HG03095 (cell line): ENCODE measurements around the gene ABHD16A.
"Not testable (repeated sequence)": the region's sequence is repeated elsewhere in the genome, so short reads cannot be mapped to it uniquely, and the experiment has no call there.

ENCODE experiments used
- ATAC-seq: cut with Tn5 transposase; IDR thresholded peaks from one replicate; pipeline ENCODE4 v1.9.1; 2021; ENCODE audit warnings: moderate library complexity; ENCODE audit not compliant: unreplicated experiment

The ABHD16A gene

DNA sequence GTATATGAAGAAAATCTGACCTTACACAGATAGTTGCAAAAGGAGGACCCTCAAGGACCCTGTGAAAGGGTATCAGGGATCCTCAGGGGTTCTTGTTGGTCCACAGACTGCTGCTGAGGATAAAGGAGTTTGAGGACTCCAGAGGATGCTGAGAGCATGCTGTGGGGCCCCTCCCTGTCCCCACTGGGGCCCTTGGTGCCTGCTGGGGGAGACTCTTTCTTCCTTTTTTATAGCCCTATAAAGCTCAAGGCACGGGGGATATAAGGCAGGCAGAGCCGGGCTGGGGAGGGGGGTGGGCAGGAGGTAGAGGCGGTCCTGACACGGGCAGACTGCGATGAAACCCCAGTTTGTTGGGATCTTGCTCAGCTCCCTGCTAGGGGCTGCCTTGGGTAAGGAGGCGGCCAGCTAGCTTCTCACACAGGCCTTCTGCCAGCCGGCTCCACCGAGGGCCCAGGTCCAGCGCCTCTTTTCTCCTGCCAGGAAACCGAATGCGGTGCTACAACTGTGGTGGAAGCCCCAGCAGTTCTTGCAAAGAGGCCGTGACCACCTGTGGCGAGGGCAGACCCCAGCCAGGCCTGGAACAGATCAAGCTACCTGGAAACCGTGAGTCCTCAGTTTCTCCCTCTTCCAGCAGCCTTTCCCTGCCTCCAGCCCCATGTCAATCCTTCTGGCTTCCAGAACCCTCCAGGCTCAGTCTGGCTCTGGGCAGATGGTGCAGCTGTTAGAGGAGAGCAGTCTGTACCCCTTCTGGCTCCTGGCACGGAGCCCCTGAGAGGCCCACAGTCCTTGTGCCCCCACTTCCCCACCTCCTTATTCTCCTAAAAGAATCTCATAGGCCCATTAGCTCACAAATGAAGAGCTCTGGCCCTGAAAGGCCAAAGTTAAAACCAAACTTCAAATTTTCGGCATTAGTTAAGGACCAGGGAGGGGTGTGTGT lies 12.2 kb upstream of the ABHD16A start, which contains the start of gene LY6G6D:
TSS of gene LY6G6D (plus strand) at position 327 of the 937 bp plus-strand sequence. CDS start at position 335, 8 bp downstream.
- no peak for ATAC-seq

DNA sequence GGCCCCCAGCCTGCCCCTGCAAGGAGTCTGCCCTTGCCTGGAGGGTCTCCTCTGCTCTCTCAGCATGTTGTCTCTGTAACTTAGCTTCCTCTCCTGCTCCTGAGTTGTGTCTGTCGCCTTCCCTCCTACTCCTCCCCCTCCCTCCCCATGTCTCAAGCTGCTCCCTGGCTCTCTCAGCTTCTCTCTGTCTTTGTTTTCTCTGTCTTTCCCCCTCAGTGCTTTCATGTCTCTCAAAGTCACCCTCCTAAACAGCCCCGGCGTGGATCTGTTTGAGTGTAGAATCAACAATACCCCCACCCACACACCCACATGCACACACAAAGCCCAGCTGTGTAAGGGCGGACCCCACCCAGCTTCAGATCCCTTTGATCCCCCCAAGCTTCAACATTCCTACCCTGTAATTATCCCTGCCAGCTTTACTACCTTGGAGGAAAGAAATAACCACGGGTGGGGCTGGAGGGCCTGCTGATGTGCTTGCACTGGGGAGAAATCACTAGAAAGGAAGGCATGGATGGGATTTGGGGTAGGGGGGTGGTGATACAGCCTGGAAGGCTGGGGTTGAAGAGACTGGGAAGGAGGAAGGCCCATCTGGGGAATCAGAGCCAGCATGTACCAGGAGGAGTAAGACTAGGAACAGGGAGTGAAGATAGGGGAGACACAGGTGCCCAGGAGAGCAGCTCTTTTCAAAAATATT lies 11.0 kb upstream of the ABHD16A start:
- ATAC-seq: no peak

GRCh38 chr6:31713465-31713864 lies 10.3 kb upstream of the ABHD16A start:
- no peak for ATAC-seq

DNA sequence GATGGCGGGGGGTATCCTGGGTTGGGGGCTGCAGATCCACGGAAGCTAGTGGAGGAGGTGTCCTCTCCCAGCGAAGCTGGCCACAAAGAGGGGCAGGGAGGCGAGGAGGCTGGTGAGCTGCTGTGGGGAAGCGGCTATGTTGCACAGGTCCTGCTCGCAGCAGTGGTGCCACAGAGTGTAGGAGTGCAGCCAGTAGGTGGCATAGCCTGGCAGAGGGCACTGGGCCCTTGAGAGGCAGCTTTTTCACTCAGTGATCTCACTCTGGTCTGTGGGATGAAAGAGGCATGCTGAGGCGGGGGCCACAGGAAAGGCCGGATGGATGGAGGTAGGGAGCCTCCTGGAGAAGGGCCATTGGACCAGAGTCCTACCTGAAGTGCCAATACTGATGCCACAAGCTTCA lies 9.2 kb upstream of the ABHD16A start:
- ATAC-seq: no peak

DNA sequence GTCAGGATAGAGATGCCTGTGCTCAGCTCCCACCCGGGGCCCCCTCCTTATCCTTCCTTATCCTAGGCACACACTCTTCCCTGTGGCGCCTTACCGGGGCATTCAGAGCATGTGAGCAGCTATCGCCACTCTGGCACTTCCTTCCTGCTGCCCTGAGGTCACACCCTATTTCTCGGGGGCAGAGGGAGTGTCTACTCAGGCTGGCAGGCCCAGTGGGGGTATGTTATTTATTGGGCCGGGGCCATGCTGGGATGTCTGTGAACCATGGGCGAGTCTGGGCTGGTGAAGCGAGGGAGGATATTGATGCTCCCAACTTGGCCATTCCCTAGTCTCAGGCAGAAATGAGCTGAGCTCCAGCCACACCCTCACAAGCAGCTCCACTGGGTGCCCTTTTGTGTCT lies 8.1 kb upstream of the ABHD16A start:
- ATAC-seq: no peak

GRCh38 chr6:31710523-31711219 lies 7.5 kb upstream of the ABHD16A start:
- no peak for ATAC-seq

DNA sequence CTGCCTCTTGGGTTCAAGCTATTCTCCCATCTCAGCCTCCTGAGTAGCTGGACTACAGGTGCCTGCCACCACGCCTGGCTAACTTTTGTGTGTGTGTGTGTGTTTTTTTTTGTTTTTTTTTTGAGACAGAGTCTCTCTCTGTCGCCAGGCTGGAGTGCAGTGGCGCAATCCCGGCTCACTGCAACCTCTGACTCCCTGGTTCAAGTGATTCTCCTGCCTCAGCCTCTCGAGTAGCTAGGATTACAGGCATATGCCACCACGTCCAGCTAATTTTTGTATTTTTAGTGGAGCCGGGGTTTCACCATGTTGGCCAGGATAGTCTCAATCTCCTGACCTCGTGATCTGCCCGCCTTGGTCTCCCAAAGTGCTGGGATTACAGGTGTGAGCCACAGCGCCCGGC lies 6.0 kb upstream of the ABHD16A start:
- not testable (repeated sequence) for ATAC-seq

DNA sequence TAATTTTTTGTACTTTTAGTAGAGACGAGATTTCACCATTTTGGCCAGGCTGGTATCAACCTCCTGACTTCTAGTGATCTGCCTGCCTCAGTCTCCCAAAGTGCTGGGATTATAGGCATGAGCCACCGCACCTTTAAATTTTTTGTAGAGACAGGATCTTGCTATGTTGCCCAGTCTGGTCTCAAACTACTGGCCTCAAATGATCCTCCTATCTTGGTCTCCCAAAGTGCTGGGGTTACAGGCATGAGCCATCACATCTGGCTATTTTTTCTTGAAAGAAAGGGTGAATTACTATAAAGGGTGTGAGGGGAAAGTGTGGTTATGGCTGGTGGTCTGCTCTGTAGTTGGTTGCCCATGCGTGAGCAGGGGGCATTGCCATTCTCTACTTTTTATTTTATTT lies 5.1 kb upstream of the ABHD16A start:
- no peak for ATAC-seq

DNA sequence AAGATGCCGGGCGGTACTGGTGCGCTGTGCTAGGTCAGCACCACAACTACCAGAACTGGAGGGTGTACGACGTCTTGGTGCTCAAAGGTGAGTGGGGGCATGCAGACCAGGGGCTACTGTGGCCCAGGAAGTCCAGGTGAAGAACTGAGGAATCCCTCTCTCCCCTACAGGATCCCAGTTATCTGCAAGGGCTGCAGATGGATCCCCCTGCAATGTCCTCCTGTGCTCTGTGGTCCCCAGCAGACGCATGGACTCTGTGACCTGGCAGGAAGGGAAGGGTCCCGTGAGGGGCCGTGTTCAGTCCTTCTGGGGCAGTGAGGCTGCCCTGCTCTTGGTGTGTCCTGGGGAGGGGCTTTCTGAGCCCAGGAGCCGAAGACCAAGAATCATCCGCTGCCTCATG lies 4.6 kb upstream of the ABHD16A start:
- no peak for ATAC-seq

GRCh38 chr6:31706599-31706998 lies 3.5 kb upstream of the ABHD16A start, which contains the start of gene LY6G6F:
Gene LY6G6F (plus strand): TSS chr6:31706866. CDS start chr6:31706907, 41 bp downstream.
- ATAC-seq: no peak

- ATAC-seq: no peak
Measured at GRCh38 chr6:31705931-31706330, 2.8 kb upstream of the ABHD16A start.

DNA sequence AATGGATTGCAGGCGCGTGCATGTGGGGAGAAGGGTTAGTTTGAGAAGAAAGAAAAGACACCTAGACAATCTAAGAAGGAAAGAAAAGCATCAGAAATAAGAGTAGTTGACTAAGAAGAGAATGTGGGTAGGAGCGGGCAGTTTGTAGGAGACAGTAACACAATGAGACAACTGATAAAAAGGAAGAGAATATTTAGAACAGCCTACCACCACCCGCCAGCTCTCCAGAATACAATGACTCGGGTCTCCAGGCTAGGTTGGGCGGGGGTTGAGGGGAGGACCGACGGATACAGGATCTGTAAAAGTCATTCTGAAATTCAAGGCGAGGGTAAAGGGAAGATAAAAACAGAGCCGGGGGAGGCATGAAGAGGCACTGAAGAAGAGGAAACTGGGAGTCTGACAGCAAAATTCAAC lies 712 bp downstream of the ABHD16A start:
- no peak for ATAC-seq

- ATAC-seq: no peak
Measured at GRCh38 chr6:31701666-31702404, 1.3 kb downstream of the ABHD16A start.

DNA sequence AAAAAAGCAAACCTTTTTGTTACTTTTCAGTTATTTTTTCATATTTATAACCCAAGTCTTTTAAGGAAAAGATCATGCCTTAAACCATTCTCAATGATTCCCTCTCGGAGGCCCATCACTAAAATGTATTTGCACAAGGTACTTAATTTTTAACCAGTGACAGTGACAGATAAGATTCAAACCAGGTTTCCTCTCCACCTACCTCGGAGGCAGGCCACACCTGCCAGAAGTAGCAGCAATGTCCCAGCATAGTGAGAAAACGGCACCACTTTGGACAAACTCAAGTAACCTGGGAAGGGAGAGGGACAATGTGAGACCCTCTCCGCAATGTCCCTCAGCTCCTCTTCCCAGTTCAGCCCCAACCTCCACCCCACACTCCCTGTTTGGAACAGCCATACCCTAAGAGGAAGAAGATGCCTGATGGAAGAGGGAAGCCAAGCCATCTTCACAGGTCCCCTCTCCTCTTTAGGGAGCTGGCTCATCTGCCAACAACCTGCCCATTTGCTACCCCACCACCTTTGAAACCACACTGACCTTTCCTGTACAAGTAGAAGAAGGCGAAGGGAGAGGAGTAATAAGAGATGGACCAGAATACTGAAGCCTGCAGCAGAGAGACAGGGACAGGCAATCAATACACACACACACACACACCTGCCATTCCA lies 2.3 kb downstream of the ABHD16A start:
- no peak for ATAC-seq

DNA sequence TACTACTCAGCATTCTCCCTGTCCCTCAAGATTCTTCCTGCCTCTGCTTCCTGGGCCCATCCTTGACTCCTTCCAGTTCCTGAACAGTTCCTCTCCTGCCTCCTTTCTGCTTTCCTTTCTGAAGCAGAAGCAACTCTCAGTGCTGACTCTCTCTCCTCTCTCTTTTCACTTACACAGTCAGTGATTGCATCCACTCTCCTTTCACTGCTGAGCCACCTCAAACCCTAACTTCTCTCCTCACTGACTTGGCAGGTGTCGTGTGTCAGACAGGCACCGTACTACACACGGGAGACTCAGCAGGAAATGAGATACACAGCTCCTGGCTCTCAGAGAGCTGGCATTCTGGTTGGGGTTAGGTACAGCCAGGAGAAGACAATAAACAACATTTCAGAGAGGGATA lies 5.6 kb downstream of the ABHD16A start:
- ATAC-seq: no peak

DNA sequence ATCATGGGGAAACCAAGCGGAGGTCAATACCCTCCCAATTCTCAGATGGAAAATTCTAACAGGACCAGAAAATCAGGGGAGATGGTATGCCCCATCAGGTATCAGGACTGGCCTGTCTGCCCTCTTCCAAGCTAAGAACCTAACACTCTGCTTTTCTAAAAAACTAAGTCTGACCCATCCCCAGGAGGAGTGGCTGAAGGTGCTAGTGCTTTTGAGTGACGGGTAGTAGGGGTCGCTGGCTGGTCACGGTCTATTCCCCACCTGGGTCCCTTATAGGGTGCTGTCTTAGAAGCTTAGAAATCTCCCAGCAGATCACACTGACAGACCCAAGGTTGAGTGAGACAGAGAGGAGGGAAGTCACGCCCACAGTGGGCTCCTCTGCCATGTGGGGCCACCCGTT lies 9.6 kb downstream of the ABHD16A start:
- no peak for ATAC-seq

- ATAC-seq: no peak
Measured at GRCh38 chr6:31692886-31693285, 10.2 kb downstream of the ABHD16A start.

DNA sequence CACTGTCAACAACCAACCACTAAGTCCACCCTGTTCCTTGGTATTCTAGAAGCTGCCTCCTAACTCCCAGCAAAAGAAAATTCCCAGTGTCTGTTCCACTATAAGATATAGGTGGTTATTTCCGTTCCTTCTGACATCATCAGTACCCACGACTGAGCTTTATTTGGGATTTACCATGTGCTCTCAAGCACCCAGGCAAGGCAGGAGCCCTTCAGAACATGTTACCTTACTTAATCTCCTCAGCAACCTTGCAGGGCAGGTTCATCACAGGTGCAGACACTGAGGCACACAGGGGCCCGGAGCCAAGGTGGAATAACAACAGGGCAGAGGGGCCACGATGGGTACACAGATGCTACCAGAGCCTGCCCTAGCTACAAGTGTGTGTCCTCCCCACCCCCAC lies 10.8 kb downstream of the ABHD16A start:
- ATAC-seq: no peak

GRCh38 chr6:31691564-31692108 lies 11.5 kb downstream of the ABHD16A start:
- ATAC-seq: no peak

GRCh38 chr6:31691078-31691463 lies 12.1 kb downstream of the ABHD16A start:
- no peak for ATAC-seq
